GM12875 (cell line): ENCODE results near the gene USP3.
A peak's percentile ranks its signal among the peaks of the same experiment; 100 is the strongest.

Source experiments
- H3K4me3 ChIP-seq: one replicate; pipeline ENCODE4 v1.5.1; 2011; ENCODE audit warnings: low read depth, low read length, control low read depth
- TF ChIP-seq, protein P1 (sequence below): IDR thresholded peaks from 2 replicates; pipeline ENCODE4 v1.5.1; 2011; ENCODE audit warnings: low read depth, mild to moderate bottlenecking, control low read depth, inconsistent platforms, low read length, moderate library complexity, borderline replicate concordance; ENCODE audit not compliant: insufficient read depth

The USP3 gene

DNA sequence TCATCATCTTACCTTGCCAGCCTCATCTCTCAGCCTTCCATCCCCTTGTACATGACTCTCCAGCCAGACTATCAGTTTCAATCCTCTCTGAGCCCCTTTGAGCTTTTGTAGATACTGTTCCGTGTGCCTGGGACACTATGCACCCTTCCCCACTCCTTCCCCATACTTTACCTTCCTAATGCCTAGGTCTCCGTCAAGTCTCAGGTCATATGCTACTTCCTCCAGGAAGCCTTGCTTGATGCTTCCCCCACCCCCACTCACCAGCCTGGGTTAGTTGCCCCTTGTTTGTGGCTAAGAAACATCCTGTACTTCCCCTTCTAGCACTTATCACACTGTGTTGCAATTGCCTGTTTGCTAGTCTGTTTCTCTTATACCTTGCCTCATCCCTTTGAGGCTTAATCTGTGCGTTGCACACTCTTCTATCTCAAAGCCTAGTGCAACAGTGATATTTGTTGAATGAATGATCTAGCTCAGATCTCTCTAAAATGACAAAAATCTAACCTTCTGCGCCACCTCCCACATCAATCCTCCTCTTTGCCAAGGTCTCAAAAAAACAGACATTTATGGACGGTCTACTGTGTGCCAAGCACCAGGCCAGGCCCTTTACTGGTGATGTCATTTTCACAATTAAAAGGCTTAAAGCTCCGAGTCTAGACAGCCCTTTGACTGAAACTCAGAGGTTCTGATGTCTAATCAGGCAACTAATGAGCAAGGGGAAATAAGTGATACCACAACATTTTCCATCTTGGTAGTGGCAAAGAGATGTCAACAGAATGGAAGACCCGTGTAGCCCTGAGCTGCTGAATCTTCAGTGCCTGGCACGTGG, 6.5 kb upstream of the USP3 start:
- TF ChIP-seq, protein P1, sequence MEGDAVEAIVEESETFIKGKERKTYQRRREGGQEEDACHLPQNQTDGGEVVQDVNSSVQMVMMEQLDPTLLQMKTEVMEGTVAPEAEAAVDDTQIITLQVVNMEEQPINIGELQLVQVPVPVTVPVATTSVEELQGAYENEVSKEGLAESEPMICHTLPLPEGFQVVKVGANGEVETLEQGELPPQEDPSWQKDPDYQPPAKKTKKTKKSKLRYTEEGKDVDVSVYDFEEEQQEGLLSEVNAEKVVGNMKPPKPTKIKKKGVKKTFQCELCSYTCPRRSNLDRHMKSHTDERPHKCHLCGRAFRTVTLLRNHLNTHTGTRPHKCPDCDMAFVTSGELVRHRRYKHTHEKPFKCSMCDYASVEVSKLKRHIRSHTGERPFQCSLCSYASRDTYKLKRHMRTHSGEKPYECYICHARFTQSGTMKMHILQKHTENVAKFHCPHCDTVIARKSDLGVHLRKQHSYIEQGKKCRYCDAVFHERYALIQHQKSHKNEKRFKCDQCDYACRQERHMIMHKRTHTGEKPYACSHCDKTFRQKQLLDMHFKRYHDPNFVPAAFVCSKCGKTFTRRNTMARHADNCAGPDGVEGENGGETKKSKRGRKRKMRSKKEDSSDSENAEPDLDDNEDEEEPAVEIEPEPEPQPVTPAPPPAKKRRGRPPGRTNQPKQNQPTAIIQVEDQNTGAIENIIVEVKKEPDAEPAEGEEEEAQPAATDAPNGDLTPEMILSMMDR, result no peak

DNA sequence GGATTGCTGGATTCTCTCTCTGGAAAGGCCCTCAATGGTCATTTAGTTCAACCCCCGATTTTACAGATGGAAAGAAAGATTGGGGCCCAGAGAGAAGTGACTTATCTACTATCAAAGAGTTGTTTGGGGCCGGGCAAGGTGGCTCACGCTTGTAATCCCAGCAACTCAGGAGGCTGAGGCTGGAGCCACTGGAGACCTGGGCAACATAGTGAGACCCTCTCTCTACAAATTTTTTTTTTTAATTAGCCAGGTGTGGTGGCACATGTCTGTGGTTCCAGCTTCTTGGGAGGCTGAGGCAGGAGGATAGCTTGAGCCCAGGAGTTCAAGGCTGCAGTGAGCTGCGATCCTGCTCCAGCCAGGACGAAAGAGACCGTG, 5.2 kb upstream of the USP3 start:
- H3K4me3 ChIP-seq, result no peak overlapping the region
- TF ChIP-seq, protein P1, result no peak

More for the DNA sequence above, 6.5 kb upstream of the USP3 start:
- H3K4me3 ChIP-seq, result no peak overlapping the region

GRCh38 chr15:63499611-63500010, 4.8 kb upstream of the USP3 start:
- H3K4me3 ChIP-seq, result no peak overlapping the region
- TF ChIP-seq, protein P1, result no peak

GRCh38 chr15:63500265-63501250, 3.8 kb upstream of the USP3 start:
- TF ChIP-seq, protein P1, result no peak
- no peak overlapping the region for H3K4me3 ChIP-seq

GRCh38 chr15:63501256-63502089, 2.9 kb upstream of the USP3 start:
- peak overlapping the region; percentile 35 for H3K4me3 ChIP-seq
- TF ChIP-seq, protein P1, result no peak

DNA sequence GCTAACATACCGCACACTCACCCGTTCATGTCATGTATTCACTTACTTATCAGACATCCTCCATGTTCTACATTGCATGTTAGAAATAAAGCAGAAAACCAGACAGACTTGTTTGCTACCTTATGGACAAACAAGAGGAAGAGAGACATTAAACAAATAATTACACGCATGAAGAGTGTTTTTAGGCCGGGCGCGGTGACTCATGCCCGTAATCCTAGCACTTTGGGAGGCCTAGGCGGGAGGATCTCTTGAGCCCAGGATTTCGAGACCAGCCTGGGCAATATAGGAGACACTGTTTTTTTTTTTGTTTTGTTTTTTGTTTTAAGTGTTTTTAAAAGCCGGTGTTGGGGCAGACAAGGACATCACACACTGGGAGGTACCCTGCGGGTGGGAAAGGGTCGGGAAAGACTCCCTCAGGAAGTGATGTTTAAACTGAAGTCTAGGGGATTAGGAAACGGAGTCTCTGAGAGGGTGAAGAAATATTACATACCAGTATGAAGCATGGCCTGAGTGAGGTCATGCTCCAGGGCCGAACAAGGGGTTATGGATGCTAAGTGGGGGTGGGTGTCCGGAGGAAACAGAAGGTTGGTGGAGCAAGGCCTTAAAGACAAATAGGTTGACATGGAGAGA, 2.1 kb upstream of the USP3 start:
- TF ChIP-seq, protein P1, result no peak
- H3K4me3 ChIP-seq, result no peak overlapping the region
